Large intestine (tissue), 3 donors: ENCODE data around the gene ZNF783. TPM values are rescaled to one million over a fixed set of nuclear protein-coding genes. Genes with fewer than 3 reads are reported as not detected.
"Not testable (repeated sequence)": the region's sequence is repeated elsewhere in the genome, so short reads cannot be mapped to it uniquely, and the experiment has no call there.

Experiments
- DNase-seq, 2 donors: peaks; one replicate each; pipeline versions ENCODE4 v3.0.0 to v3.0.0-alpha.2; 2013
- H3K27ac ChIP-seq: one replicate; pipeline ENCODE4 v1.5.1; 2013; ENCODE audit warnings: low read length
- H3K27me3 ChIP-seq: 2 replicates; pipeline ENCODE4 v1.6.1; 2013; ENCODE audit warnings: low read length; ENCODE audit not compliant: control insufficient read depth, insufficient read depth
- H3K36me3 ChIP-seq: 2 replicates; pipeline ENCODE4 v1.6.1; 2013; ENCODE audit warnings: low read length; ENCODE audit not compliant: control insufficient read depth, insufficient read depth
- H3K4me1 ChIP-seq: one replicate; pipeline ENCODE4 v1.6.1; 2013; ENCODE audit warnings: low read length; ENCODE audit not compliant: control insufficient read depth, insufficient read depth
- H3K4me3 ChIP-seq: one replicate; pipeline ENCODE4 v1.5.1; 2013; ENCODE audit warnings: low read length
- H3K9me3 ChIP-seq: one replicate; pipeline ENCODE4 v1.6.1; 2013; ENCODE audit warnings: mild to moderate bottlenecking, low read depth, low read length, moderate library complexity; ENCODE audit not compliant: control insufficient read depth
- WGBS: methylation state at CpG from one replicate; pipeline ENCODE4 v1.1.5; 2013; ENCODE audit warnings: low lambda C conversion rate; ENCODE audit not compliant: insufficient coverage; 5-methylcytosine and 5-hydroxymethylcytosine counted together
- polyA plus RNA-seq: library from polyadenylated mRNA; unstranded; fragments of 120-200 nt; gene quantifications from one replicate; pipeline ENCODE4 v1.2.1, GENCODE V29; 2013

The ZNF783 gene
- polyA plus RNA-seq, 1 donor: 12.1 TPM

- peaks cover 48% of the 10 kb centered on the region for H3K36me3 ChIP-seq
- WGBS: no CpG with 5 or more reads among the region's 16 CpGs
- no peak overlapping the region for H3K4me3 ChIP-seq
- no peaks in the 10 kb centered on the region for H3K4me1 ChIP-seq
- H3K27me3 ChIP-seq: no peaks in the 10 kb centered on the region
- H3K27ac ChIP-seq: no peak overlapping the region
- no peaks in the 10 kb centered on the region for H3K9me3 ChIP-seq
- DNase-seq: no peak
These were observed 7.7 kb upstream of the ZNF783 start for GRCh38 chr7:149254181-149254858.

- H3K4me3 ChIP-seq: no peak overlapping the region
- H3K27me3 ChIP-seq: no peaks in the 10 kb centered on the region
- WGBS: no CpG with 5 or more reads among the region's 5 CpGs
- DNase-seq: no peak
- no peaks in the 10 kb centered on the region for H3K4me1 ChIP-seq
- peaks cover 48% of the 10 kb centered on the region for H3K36me3 ChIP-seq
- H3K27ac ChIP-seq: no peak overlapping the region
- no peaks in the 10 kb centered on the region for H3K9me3 ChIP-seq
These were observed 6.8 kb upstream of the ZNF783 start for GRCh38 chr7:149255174-149255573.

- H3K27ac ChIP-seq: no peak overlapping the region
- H3K4me3 ChIP-seq: no peak overlapping the region
- H3K9me3 ChIP-seq: no peaks in the 10 kb centered on the region
- no peaks in the 10 kb centered on the region for H3K27me3 ChIP-seq
- H3K36me3 ChIP-seq: peaks cover 39% of the 10 kb centered on the region
- no peaks in the 10 kb centered on the region for H3K4me1 ChIP-seq
- WGBS: no CpG with 5 or more reads among the region's 4 CpGs
- no peak for DNase-seq
These were observed 5.4 kb upstream of the ZNF783 start for GRCh38 chr7:149256568-149256967.

- no CpG with 5 or more reads among the region's 2 CpGs for WGBS
- no peaks in the 10 kb centered on the region for H3K4me1 ChIP-seq
- H3K27me3 ChIP-seq: no peaks in the 10 kb centered on the region
- H3K4me3 ChIP-seq: no peak overlapping the region
- DNase-seq: no peak
- no peaks in the 10 kb centered on the region for H3K9me3 ChIP-seq
- H3K27ac ChIP-seq: no peak overlapping the region
- peaks cover 35% of the 10 kb centered on the region for H3K36me3 ChIP-seq
These were observed 4.8 kb upstream of the ZNF783 start for GRCh38 chr7:149257146-149257545.

DNA sequence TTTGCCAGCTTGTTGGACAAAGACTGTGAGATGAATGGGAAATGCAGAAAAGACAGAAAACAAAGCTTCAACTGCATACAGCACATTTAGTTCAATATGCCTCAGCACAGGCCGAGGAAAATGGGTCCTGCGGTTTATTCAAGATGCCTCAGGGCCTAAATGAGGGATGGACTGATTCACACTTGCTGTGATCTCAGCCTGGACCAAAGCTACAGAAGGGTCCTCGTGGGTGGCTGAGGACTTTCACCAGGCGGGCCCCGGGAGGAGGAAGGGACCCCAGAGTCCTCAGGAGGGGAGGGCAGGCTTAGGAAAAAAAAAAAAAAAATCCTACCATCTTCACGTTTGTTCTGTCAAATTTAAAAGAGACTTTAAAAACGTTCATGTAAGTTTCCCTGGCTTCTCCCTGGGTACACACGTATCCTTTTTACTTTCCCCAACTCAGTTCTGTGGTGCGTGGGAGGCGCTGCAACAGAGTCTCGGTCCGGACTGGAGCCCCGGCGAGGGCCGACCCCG is 624 bp upstream of the ZNF783 start:
- DNase-seq: no peak
- H3K27ac ChIP-seq: peak overlapping the region; percentile 37
- peaks cover 3% of the 10 kb centered on the region for H3K9me3 ChIP-seq
- peaks cover 9% of the 10 kb centered on the region for H3K36me3 ChIP-seq
- H3K4me3 ChIP-seq: peak overlapping the region; percentile 43
- H3K4me1 ChIP-seq: peaks cover 5% of the 10 kb centered on the region
- H3K27me3 ChIP-seq: no peaks in the 10 kb centered on the region
- WGBS: no CpG with 5 or more reads among the region's 16 CpGs

DNA sequence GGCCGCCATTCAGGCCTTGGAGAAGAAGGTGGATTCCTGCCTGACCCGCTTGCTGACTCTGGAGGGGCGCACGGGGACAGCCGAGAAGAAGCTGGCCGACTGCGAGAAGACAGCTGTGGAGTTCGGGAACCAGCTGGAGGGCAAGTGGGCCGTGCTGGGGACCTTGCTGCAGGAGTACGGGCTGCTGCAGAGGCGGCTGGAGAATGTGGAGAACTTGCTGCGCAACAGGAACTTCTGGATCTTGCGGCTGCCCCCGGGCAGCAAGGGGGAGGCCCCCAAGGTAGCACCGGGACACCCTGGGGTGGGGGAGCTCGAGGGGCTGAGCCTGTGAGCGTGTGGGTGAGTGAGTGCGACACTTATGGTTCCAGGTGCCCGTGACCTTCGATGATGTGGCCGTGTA is 4.5 kb downstream of the ZNF783 start:
- no peak for DNase-seq
- WGBS: no CpG with 5 or more reads among the region's 21 CpGs
- Histone ChIP-seq H3K36me3 (peaks cover 32% of the 10 kb centered on the region), H3K4me1 (peaks cover 5% of the 10 kb centered on the region), H3K4me3 (no peak overlapping the region), H3K9me3 (peaks cover 3% of the 10 kb centered on the region), H3K27me3 (no peaks in the 10 kb centered on the region), H3K27ac (no peak overlapping the region)

DNA sequence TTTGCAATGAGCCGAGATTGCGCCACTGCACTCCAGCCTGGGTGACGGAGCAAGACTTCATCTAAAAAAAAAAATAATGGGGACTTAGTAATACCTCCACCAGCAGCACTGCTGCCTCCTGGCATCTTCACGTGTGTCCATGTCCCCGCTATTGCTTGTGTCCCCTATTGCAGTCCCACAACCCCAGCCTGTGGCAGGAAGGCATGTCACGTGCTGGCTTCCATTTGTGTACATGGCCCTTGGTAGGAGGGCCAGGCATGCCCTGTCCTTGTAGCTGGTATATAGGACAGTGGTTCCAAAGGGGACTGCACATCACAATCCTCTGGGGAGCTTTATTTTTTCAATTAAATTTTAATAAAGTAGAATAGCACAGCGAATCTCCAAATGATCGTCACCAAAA is 5.7 kb downstream of the ZNF783 start:
- DNase-seq: no peak
- 100% methylated on average over 2 of the region's 8 CpGs for WGBS
- H3K27me3 ChIP-seq: no peaks in the 10 kb centered on the region
- no peak overlapping the region for H3K4me3 ChIP-seq
- H3K27ac ChIP-seq: no peak overlapping the region
- H3K36me3 ChIP-seq: peaks cover 33% of the 10 kb centered on the region
- H3K4me1 ChIP-seq: peaks cover 2% of the 10 kb centered on the region
- no peaks in the 10 kb centered on the region for H3K9me3 ChIP-seq

DNA sequence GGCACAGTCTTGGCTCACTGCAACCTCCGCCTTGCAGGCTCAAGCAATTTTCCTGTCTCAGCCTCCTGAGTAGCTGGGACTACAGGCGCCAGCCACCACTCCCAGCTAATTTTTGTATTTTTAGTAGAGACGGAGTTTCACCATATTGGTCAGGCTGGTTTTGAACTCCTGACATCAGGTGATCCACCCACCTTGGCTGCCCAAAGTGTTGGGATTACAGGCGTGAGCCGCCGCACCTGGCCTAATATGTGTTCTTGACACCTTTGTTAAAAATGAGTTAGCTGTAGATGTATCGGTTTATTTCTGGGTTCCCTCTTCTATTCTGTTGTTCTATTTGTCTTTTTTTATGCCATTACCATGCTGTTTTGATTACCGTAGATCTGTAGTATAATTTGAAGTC is 12.4 kb downstream of the ZNF783 start:
- not testable (repeated sequence) for H3K27me3 ChIP-seq, H3K4me1 ChIP-seq, H3K4me3 ChIP-seq, H3K27ac ChIP-seq, DNase-seq, H3K9me3 ChIP-seq
- 93% methylated on average over 3 of the region's 8 CpGs for WGBS
- peaks cover 48% of the 10 kb centered on the region for H3K36me3 ChIP-seq

DNA sequence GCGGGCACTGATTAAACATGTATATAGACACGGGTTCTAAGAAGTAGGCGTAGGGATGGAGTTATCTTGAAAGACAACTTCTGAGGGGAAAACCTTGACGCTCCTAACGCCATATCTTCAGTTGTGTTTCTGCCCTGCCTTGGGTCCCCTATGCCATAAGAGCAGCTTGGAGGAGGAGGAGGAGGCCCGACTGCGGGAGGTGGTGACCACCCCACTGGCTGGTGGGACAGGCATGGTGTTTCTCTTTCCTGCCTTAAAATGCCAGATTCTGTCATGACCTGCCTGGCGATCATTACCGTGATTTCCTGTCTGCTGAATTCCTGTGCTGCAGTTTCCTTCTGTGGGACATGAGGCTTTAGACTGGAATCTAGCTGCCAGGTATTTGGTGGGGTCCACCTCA is 15.9 kb downstream of the ZNF783 start:
- no CpG with 5 or more reads among the region's 9 CpGs for WGBS
- Histone ChIP-seq H3K27ac (no peak overlapping the region), H3K4me1 (no peaks in the 10 kb centered on the region), H3K27me3 (no peaks in the 10 kb centered on the region), H3K36me3 (peaks cover 49% of the 10 kb centered on the region), H3K4me3 (no peak overlapping the region), H3K9me3 (no peaks in the 10 kb centered on the region)
- DNase-seq: no peak

DNA sequence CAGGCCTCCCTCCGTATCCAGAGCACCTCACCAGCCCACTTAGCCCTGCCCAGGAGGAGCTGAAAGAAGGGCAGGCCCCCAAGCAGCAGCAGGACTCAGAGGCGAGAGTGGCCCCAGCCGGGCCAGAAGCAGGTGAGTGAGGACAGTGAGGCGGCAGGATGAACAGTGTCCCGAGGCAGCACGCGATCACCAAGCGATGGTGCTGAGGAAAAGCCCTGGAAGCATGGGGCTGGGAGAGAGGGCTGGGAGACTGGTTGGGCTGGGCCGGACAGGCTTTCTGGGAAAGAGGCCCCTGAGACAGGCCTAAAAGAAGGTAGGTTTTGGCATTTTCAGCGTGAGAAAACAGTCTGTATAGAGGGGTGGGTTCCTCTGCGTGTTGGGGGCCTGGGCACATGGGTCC is 16.4 kb downstream of the ZNF783 start:
- no CpG with 5 or more reads among the region's 11 CpGs for WGBS
- Histone ChIP-seq H3K9me3 (no peaks in the 10 kb centered on the region), H3K27ac (no peak overlapping the region), H3K36me3 (peaks cover 46% of the 10 kb centered on the region), H3K4me3 (no peak overlapping the region), H3K27me3 (no peaks in the 10 kb centered on the region), H3K4me1 (no peaks in the 10 kb centered on the region)
- no peak for DNase-seq

DNA sequence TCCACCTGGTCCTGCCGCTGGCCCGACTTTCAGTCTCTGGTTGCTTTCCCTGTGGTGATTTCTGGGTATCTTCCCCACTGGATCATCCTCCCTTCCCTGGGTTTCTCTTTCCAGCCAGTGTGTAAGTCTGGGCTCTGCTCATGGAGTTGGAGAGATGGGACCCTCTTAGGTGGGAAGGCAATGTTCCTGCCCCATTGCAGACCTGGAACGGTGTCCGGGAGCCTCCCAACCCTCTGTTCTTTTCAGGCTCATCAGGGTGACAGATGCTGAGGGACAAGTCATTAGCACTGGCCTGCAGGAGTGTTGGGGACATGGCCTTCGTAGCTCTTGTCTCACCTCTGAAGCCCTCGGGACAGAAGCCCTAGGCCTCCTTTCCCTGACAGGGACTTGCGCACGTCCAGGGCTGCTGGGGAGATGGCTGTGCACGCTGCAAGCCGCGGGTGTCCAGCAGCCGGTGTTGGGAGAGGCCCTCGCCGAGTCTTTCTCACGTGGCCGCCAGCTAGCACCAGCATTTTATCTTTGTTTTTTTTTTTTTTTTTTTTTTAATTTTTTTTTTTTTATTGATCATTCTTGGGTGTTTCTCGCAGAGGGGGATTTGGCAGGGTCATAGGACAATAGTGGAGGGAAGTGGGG is 17.2 kb downstream of the ZNF783 start:
- Histone ChIP-seq H3K9me3 (no peaks in the 10 kb centered on the region), H3K4me3 (no peak overlapping the region), H3K27ac (no peak overlapping the region), H3K27me3 (no peaks in the 10 kb centered on the region), H3K4me1 (no peaks in the 10 kb centered on the region), H3K36me3 (peaks cover 42% of the 10 kb centered on the region)
- no CpG with 5 or more reads among the region's 17 CpGs for WGBS
- DNase-seq: no peak
